A673 (cell line): Measurements from ENCODE around the gene C6orf62.

Experiments
- CTCF ChIP-seq: fragments of 300-800, 200-600 bp; sonication (generic); conservative IDR thresholded peaks from 2 replicates; pipeline ENCODE4 v1.5.1; 2017; ENCODE audit warnings: low read depth, mild to moderate bottlenecking, antibody characterized with exemption, low read length, moderate library complexity, mixed read lengths
- EZH2 ChIP-seq: fragments of 200-600 bp; sonication (generic); IDR thresholded peaks from 2 replicates; pipeline ENCODE4 v1.6.1; 2017; ENCODE audit warnings: borderline replicate concordance, low read depth, mild to moderate bottlenecking, mixed read lengths, antibody characterized with exemption, low read length; ENCODE audit not compliant: poor library complexity, severe bottlenecking

- TF ChIP-seq CTCF (no peak), EZH2 (no peak)
Measured at GRCh38 chr6:24761193-24761835, 42.4 kb upstream of the C6orf62 start.
